Liver (tissue), 3 donors: ENCODE data around the gene IRF6.

Source experiments
- ATF3 ChIP-seq: IDR thresholded peaks from 2 replicates; pipeline ENCODE4 v1.6.1; 2016; ENCODE audit warnings: antibody characterized with exemption
- CTCF ChIP-seq: fragments of 150-350 bp; IDR thresholded peaks from 2 replicates; pipeline ENCODE4 v1.5.1; 2017; ENCODE audit warnings: improper control_type of control experiment, low read depth, low read length; ENCODE audit not compliant: missing input control
- donor health status: healthy.
- donor health status: healthy.

GRCh38 chr1:209853676-209854075, 47.7 kb upstream of the IRF6 start:
- TF ChIP-seq CTCF (no peak), ATF3 (no peak)
